ENCODE results near the gene CD53. TPM values are rescaled to one million over a fixed set of nuclear protein-coding genes. Genes with fewer than 3 reads are reported as not detected.
"Not testable (repeated sequence)": the region's sequence is repeated elsewhere in the genome, so short reads cannot be mapped to it uniquely, and the experiment has no call there.

Gene CD53, protein sequence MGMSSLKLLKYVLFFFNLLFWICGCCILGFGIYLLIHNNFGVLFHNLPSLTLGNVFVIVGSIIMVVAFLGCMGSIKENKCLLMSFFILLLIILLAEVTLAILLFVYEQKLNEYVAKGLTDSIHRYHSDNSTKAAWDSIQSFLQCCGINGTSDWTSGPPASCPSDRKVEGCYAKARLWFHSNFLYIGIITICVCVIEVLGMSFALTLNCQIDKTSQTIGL
- 13.1 TPM for total RNA-seq

DNA sequence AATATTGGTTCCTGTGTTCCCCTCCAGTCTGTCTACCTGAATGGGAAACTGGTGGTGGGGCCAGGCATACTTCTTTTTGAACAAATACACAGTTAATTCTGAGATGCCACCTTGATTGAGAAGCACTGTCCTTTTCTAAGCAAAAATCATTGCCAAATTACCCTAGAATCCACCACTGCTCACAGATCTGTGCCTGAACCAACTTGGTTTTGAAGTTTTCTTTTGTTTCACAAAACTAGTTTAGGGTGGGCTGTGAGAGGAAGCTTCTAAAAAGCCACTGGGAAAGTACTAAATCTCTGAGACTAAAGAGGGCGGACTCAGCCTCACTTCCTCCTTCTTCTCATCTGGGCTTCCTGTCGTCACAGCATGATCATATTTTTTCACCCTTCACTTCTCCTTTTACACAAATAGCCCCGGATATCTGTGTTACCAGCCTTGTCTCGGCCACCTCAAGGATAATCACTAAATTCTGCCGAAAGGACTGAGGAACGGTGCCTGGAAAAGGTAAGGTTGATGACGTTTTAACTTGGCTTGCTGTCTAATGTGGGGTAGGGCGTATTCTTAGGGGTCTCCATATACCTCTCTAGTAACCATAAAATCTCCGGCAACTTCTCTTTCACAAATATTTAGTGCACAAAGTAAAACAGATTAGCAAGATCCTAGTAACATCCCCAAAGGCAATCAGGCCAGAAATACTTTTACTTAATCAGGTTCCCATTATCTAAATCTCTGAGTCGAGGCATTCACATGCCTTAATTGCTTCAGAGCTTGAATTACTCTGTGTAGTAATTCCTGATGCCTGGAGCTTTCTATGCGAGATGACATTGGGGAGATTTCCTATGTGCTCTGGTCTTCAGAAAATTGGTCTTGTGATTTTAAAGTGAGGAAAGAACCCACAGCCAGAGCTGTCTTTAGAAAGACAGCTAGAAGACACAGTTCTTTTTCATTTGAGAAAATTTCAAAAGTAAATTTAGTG is at the start of gene CD53:
TSS of gene CD53 (plus strand) at position 404 of the 976 bp plus-strand sequence. CDS start 18,261 bp downstream, outside the sequence.
- no peak for DNase-seq

DNA sequence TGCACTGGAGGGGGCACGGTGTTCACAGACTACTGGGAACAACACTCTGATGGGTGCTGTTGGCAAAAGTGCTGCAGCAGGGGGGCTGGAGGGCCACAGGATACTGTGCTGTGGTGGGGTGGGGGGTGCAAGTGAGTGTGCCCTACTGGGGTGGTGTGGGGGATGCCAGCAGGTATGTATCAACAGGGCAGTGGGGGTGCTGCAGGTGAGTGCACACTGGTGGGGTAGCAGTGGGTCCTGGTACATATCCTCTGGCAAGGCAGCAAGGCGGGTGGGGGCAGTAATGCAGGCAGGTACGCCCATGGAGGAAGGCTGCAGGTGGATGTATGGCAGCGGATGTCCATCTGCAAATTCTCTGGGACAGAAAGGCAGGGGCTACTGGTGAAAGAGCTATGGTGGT is 48.8 kb upstream of the CD53 start:
- no peak for DNase-seq

DNA sequence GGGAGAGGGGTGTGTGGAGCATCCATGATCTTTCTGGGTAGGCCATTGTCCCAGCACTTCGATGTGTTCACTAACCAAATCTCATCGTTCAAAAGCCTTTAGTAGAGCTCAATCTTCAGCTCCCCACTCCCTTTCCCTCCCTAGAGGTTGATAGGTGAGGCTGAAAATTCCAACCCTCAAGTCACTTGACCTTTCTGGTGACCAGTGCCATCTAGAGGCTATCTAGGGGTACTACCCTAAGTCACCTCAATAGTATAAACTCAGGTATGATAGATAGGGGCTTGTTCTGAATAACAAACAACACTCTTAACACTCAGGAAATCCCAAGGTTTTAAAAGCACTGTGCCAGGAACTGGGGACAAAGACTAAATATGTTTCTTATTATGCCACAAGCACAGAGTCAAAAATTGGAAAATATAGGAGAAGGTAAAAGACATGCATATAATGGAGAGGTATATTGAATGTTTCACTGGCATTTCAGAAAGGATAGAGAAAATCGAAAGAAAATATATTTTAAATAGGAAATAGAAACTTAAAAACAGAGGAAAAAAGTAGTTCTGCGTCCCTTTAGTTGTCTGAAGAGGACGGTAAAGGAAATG is 42.9 kb upstream of the CD53 start:
- DNase-seq = no peak

DNA sequence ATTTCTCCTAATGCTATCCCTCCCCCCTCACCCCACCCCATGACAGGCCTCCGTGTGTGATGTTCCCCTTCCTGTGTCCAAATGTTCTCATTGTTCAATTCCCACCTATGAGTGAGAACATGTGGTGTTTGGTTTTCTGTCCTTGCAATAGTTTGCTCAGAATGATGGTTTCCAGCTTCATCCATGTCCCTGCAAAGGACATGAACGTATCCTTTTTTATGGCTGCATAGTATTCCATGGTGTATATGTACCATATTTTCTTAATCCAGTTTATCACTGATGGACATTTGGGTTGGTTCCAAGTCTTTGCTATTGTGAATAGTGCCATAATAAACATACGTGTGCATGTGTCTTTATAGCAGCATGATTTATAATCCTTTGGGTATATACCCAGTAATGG is 39.2 kb upstream of the CD53 start:
- not testable (repeated sequence) for DNase-seq

DNA sequence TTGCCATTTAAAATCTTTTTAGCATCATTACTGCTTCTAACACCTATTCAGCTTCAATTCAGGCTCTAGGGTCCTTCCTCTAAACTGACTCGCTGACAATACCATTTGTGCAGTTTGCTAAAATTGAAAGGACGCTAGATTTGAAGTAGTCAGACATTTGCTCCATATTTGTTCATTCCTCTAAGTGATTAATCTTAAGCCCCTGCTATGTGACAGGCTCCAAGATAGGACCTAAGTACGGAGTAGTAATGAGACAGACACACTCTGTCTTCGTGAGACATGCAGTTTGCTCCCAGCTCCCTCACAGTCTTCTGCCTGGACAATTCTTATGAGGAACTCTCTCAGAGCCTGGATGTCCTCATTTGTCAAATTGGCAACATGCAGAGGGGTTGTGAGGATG is 26.1 kb upstream of the CD53 start:
- no peak for DNase-seq

DNA sequence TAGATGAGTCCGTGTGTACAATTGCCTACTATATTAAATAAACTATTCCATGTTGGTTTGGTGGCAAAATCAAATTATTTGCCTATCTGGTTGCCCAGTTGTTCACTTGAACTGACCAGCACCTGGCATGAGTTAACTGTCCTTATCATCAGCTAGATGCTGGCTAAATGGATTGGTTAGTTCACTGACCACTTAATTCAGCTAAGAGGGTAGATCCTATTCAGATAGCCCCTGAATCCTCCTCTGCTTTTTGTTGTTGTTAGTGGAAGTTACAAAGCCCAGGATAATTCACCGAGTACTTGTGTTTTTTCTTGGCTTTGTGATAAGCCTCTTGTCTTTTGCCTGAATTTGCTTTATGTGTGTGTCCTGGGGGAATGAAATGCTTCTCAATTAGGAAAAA is 22.8 kb upstream of the CD53 start:
- DNase-seq = no peak

DNA sequence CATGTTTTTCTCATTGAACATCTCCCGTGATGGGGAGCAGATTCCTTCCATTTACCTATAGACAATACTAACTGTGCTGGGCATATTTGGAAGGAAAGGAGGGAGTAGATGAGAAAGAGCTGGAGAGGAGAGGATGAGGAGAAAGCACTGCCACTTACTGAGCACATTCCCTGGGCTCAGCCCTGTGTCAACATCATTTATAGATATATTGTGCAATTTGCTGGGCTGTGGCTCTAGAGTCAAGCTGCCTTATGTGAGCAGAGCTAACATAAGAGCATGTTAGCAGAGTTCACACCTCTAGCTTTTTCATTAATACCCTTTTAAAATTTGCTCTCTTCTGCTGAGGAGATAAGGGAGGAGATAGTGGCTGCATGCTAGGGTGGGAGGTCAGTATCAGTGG is 22.3 kb upstream of the CD53 start:
- DNase-seq = no peak

DNA sequence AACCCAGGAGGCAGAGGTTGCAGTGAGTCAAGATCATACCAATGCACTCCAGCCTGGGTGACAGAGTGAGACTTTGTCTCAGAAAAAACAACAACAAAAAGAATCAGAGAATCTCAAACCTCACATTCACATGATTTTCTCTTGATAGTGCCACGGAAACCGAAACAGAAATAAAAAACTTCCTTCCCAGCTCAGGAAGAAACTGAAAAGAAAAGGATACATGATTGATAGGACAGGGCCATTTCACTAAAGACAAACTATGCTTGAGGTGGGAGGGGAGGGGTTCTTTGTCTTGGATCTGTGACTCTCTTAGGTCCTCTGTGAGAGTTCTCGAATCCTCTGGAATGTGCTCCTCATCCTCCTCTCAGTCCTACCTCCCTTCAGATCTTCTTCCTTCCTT is 19.8 kb upstream of the CD53 start:
- DNase-seq = no peak

DNA sequence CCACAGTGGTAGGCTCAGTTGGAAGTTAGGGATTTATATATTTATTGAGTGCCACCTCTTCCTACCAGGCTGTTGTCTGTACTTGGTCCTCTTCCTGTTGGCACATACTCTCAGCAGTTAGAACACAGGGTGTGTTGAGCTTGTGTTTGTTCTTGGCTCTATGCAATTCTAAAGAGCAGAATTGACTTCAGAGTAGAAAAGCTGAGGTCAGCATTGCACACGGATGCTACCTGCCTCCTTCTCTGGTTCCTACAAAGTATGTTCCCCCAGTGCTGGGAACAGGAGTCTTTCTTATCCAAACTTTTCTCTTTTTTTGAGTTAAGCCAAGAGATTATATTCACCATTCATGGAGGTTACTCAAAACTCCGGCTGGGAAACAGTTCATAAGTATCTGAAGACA is 16.5 kb upstream of the CD53 start:
- DNase-seq = no peak

DNA sequence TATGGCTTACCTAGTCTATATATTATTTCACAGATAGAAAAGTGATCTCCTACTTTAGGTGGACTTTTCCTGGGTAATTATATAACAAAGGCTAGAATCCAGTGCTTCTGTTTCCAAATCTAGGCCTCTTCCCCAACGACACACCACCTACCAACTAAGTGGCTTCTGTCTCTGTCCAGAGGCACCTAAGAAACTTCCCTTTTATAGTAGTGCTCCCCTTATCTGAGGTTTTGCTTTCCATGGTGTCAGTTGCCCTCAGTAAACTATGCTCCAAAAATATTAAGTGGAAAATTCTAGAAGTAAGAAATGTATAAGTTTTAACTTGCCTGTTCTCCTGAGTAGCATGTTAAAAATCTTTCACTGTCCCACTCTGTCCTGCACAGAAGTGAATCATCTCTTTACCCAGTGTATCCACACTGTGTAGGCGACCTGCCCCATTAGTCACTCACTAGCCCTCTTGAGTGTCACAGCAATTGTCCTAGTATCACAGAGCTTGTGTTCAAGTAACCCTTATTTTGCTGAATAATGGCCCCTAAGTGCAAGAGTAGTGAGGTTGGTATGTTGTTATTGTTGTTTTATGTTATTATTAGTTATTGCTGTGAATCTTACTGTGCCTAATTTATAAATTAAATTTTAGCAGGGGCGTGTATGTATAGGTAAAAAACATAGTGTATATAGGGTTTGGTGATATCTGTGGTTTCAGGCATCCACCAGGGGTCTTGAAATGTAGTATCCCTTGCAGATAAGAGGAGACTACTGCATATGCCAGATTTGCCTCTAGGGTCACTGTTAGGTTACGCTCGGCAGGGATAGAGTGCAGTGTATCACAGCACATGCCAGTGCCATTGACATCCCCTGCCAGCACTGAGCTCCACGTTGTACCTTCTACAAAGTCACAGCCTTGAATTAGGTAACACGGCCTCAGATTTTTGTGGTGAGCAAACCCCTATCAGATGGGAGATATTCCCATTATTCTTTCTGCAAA is 14.7 kb upstream of the CD53 start:
- no peak for DNase-seq

DNA sequence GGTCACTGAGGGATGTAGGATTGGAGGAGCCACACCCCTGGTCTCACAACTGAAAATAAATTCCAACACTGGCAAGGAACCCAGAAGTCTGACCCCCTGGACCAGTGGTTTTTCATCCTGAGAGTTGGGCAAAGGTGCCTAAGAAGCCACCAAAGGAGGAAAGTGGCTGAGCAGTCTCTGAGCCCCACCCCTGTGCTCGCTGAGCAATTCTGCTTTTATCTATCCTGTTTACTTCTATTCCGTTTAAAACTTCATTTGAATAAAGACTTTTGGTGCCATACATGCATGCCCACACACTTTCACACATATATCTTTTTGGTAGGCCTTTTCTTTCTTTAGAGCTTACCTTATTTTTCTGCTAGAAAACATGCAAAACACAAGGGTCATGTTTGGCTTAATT is 13.9 kb upstream of the CD53 start:
- no peak for DNase-seq

DNA sequence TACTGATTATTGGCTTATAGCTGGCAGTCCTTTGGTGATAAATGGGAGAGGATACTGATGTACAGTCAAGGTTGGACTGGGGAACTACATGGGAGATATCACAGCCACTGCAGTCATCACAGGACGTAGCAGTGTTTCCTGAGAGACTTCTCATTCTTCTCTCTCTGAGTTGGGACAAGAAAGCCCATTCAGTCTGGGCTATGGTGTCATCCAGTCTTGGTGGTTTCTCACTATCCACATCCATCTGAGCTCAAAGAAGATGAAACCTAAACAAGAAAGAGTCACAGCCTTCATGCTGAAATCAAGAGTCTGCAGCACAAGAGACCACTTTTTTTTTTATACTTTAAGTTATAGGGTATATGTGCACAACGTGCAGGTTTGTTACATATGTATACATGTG is 12.8 kb upstream of the CD53 start:
- DNase-seq = no peak

DNA sequence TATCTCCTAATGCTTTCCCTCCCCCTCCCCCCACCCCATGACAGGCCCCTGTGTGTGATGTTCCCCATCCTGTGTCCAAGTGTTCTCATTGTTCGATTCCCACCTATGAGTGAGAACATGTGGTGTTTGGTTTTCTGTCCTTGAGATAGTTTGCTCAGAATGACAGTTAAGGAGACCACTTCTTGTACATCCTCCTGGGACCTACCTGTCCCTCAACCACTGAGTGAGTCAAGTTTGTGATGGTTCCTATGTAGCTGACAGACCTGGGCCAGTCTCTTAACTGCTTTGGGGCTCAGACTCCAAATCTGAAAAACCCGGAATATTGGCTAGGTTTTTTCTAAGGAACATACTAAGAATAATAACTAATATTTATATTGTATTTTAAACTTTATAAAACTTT is 12.3 kb upstream of the CD53 start:
- DNase-seq = not testable (repeated sequence)

DNA sequence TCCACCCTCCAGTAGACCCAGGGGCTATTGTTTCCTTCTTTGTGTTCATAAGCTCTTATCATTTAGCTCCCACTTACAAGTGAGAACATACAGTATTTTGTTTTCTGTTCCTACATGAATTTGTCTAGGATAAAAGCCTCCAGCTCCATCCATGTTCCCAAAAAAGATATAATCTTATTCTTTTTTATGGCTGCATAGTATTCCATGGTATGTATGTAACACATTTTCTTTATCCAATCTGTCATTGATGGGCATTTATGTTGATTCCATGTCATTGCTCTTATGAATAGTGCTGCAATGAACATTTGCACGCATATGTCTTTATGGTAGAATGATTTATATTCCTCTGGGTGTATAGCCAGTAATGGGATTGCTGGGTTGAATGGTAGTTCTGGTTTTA is 11.0 kb upstream of the CD53 start:
- not testable (repeated sequence) for DNase-seq

DNA sequence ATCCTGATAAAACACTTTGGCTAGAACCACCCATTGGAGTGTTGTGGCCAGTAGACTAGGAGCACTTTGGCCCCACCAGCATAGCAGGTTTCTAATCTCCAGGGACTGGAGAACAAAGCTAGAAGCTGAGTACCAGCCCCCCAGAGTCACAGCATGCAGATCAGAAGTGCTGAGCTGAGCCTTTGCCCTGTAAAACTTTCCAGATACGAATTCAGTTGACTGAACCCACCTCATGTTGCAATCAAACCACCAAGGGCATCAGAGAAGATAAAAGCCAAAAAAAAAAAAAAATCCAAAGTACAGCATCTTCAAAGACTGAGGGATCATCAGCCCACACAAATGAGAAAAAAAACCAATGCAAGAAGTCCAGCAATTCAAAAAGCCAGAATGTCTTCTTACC is 8.7 kb upstream of the CD53 start:
- DNase-seq = no peak

DNA sequence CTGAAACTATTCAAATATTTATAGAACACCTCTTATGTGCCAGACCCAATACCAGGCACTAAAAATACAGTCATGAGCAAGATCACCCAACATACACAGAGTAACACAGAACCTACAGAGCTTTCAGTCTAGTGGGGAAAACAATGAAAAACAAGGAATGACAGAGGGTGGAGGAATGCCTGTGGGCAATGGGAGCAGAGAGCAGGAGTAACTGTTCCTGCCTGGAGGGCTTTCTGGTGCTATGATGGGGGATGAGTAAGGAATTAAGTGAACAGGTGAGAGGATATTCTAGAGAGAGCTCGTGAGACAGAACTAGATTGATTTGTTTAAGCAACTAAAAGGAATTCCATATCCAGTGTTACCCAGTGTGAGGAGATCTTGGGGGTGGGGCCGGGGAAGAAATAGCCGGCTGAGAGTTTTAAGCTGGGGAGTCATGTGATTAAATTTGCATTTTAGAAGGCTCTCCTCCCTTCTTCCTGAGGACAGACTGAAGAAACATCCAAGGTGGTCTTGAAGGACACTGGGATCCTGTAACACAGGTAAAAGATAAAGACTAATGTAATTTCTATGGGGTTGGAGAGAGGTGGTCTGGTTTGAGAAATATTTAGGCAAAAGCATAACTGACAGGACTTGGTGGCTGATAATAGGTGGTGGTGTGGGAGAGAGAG is 2.1 kb upstream of the CD53 start:
- DNase-seq = no peak

DNA sequence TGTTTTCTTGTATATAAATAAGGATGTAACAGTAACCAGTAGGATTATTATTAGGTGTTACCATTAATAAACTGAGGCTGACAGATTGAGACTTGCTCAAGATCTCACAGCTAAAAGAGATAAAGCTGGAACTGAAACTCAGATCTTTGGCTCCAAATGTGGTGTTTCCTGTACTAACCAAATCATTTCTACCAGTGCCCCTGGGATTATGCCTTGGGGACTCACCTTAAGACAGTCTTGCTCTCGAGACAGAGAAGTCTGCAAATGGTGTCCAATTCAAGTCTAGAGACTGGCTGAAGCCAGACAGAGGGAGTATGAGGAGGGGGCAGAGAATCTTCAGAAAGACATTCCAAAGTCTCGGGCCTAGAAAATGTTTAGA is 593 bp upstream of the CD53 start:
- no peak for DNase-seq

DNA sequence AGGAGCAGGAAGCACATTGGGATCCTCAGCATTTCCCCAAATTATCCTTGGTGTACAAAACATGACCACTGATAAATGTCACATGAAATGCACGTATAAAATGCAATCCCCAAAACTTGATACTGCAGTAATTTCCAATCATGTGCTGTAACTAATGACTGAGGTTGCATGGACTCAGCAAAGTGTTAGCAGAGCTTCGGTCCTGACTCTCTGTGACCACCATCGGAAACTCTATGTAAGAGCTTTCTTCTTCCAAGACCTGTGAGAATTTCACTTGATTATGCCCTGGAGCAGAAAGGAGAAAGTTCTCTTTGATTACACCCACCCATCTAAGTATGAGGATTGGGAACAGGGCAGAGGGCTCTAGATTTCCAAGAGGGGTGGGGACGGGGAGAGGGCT is 908 bp downstream of the CD53 start:
- no peak for DNase-seq

DNA sequence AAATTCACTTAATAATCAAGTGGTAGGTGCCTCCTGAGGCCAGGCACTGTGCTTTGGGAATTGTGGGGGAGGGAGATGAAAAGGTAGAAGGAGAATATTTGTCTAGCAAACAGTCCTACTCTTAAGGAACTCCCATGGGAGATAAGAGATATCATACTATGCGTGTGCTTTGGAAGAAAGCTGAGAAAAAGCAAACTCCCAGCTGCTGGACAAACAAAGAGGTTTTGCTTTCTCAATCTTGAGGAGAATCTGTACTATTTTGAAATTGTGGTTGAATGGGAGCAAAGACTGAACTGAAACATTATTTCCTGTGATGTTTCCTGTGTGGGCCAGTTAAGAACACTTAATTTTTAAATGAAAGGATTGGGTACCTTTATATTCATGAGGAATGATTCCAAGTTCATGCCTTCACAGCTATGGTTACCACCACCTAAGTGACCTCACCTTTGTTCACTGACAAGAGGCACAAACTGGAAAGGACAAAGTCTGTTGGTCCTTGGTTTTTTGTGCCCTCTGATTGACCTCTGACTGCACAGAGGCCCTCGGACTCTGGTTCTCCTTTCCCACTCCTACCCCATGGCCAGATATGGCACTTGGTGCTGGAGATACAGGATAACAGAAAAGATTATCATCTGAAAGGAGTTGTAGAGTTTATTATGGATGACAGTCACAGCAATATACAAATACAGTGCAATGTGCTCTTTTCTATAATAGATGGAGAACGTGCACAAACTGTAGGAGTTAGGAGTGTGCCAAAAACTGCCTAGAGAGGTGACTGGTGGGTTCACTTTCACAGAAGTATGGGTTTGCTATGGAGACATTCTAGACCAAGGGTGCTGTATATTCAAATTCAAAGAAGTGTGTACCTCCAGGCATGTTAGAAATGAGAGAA is 1.6 kb downstream of the CD53 start:
- DNase-seq = no peak

DNA sequence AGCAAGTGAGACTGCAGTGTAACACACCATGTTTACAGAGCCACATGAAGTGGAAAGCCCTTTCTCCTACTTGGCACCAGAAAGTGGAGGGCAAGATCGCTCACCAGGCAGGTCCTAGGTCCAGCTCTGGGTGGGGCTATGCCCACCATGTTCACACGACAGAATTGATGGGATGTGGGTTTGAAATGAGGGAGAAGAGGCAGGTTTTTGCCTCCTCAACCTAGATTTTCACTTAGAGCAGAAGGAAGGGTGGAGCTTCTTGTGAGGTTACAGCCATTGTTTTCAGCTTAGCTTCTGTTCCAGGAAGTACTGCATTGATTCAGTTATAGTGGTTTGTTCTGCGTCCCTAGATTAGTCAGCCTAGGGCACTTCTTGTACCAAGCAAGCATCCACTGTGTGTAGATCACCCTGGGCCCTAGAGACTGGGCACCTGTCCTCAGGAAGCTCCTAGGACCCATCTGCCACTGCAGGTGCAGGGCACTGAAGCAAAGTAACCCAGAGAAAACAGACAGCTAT is 2.3 kb downstream of the CD53 start:
- no peak for DNase-seq
